K562 (cell line): ENCODE data around the gene CHCHD10. TPM values are rescaled to one million over a fixed set of nuclear protein-coding genes. Genes with fewer than 3 reads are reported as not detected.

ENCODE experiments used
- CBFA2T3 ChIP-seq: fragments of 450-650 bp; IDR thresholded peaks from 2 replicates; pipeline ENCODE4 v1.6.1; 2017
- polyA plus RNA-seq, 8 experiments: library from polyadenylated mRNA; depleted of rRNA in 4 of 8; stranded (reverse) in 5 of 8; unstranded in 3 of 8; fragments of >200 nt; fragmentation: Nextera tagmentation in 2 of 8; fragmentation: Illumina TruSeq in 1 of 8; extraction: Ambion mirVana in 2 of 8; extraction: Trizol in 1 of 8; gene quantifications; 2 replicates each; pipeline versions ENCODE4 v1.2.1 to v1.2.3, GENCODE V29; 2011 to 2014; ENCODE audit warnings: inconsistent platforms in 1 of 8, missing spikeins in 1 of 8
- total RNA-seq, 7 experiments: library from RNA; depleted of rRNA in 6 of 7; stranded (reverse); fragments of >200 nt in 6 of 7; fragmentation: Illumina TruSeq in 2 of 7; extraction: Trizol in 2 of 7; gene quantifications; 2 replicates each; pipeline versions ENCODE4 v1.2.1 to v1.2.3, GENCODE V29; 2011 to 2021; ENCODE audit warnings: low replicate concordance in 1 of 7
- TF ChIP-seq, protein P1 (sequence below): sonication (generic); formaldehyde crosslinking; IDR thresholded peaks from 2 replicates; pipeline ENCODE4 v1.8.0; 2023; ENCODE audit warnings: missing genetic modification reagents, mild to moderate bottlenecking, borderline replicate concordance
- TF ChIP-seq, protein P2 (sequence below): fragments of 450-650 bp; conservative IDR thresholded peaks from 2 replicates; pipeline ENCODE4 v1.6.1; 2016; ENCODE audit warnings: missing genetic modification characterization, low read depth, mild to moderate bottlenecking, missing compliant biosample characterization, moderate library complexity

The CHCHD10 gene
- total and polyA plus RNA-seq, 9 of the 15 experiments (the other 6 are each of a cell fraction or from before 2014, with no cell fraction given) = 15.2 to 292 (median 102) TPM

DNA sequence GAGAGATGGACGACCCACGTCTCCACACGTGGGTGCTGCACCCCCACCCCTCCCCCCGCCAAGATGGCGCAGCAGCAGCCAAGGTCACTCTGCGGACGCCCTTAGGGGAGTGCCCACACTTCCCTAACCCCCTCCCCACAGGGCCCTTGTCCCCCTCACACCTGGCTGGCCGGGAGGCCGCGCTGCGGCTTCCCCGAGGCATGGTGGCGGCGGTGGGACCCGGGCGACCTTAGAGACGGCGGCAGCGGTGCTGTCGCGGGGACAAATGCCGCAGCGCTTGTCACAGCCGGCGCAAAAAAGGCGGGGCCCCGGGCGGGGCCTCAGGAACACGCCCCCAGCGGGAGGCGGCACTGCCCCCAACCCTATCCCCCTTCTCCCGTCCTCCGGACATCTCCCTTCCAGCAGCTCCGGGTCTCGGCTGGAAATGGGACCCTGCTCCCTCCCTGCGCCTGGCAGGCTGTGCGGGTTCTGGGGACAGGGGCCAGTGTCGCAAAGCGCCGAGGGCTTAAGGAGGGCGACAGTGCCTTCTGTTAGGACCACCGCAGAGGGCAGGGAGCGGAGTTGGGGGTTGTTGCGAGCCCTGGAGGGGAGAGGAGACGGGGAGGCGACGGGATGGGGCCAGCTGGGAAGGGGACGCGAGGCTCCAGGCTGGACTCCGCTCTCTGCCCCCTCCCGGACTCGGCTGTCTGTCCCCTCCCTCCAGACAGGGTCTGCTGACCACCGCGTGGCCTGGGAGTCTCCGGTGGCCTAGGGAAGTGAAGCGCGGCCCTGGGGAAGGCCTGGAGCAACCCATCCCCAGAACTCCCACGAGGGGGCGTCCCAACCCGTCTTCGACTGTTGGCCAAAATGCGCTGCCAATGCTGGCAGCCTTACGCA is at the start of gene CHCHD10 (continued):
- TF ChIP-seq, protein P1, sequence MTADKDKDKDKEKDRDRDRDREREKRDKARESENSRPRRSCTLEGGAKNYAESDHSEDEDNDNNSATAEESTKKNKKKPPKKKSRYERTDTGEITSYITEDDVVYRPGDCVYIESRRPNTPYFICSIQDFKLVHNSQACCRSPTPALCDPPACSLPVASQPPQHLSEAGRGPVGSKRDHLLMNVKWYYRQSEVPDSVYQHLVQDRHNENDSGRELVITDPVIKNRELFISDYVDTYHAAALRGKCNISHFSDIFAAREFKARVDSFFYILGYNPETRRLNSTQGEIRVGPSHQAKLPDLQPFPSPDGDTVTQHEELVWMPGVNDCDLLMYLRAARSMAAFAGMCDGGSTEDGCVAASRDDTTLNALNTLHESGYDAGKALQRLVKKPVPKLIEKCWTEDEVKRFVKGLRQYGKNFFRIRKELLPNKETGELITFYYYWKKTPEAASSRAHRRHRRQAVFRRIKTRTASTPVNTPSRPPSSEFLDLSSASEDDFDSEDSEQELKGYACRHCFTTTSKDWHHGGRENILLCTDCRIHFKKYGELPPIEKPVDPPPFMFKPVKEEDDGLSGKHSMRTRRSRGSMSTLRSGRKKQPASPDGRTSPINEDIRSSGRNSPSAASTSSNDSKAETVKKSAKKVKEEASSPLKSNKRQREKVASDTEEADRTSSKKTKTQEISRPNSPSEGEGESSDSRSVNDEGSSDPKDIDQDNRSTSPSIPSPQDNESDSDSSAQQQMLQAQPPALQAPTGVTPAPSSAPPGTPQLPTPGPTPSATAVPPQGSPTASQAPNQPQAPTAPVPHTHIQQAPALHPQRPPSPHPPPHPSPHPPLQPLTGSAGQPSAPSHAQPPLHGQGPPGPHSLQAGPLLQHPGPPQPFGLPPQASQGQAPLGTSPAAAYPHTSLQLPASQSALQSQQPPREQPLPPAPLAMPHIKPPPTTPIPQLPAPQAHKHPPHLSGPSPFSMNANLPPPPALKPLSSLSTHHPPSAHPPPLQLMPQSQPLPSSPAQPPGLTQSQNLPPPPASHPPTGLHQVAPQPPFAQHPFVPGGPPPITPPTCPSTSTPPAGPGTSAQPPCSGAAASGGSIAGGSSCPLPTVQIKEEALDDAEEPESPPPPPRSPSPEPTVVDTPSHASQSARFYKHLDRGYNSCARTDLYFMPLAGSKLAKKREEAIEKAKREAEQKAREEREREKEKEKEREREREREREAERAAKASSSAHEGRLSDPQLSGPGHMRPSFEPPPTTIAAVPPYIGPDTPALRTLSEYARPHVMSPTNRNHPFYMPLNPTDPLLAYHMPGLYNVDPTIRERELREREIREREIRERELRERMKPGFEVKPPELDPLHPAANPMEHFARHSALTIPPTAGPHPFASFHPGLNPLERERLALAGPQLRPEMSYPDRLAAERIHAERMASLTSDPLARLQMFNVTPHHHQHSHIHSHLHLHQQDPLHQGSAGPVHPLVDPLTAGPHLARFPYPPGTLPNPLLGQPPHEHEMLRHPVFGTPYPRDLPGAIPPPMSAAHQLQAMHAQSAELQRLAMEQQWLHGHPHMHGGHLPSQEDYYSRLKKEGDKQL (CRISPR knock-in tag) = no peak
- TF ChIP-seq, protein P2, sequence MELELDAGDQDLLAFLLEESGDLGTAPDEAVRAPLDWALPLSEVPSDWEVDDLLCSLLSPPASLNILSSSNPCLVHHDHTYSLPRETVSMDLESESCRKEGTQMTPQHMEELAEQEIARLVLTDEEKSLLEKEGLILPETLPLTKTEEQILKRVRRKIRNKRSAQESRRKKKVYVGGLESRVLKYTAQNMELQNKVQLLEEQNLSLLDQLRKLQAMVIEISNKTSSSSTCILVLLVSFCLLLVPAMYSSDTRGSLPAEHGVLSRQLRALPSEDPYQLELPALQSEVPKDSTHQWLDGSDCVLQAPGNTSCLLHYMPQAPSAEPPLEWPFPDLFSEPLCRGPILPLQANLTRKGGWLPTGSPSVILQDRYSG (tag) = 0 out of 2 replicates have a peak, but pooled peaks have one; percentile 40
- no peak for TF ChIP-seq CBFA2T3
